HG02970 (cell line): ENCODE data around the gene FCN2.

Experiments used
- ATAC-seq: cut with Tn5 transposase; IDR thresholded peaks from one replicate; pipeline ENCODE4 v1.9.1; 2021; ENCODE audit warnings: mild to moderate bottlenecking, moderate library complexity, moderate number of reproducible peaks; ENCODE audit not compliant: unreplicated experiment, low FRiP score

The FCN2 gene

GRCh38 chr9:134899818-134900217, 19.2 kb downstream of the FCN2 start:
- ATAC-seq: no peak

- no peak for ATAC-seq
Observed at GRCh38 chr9:134902936-134903335, 22.3 kb downstream of the FCN2 start.

GRCh38 chr9:134908524-134909309, 28.1 kb downstream of the FCN2 start:
- no peak for ATAC-seq

- ATAC-seq: no peak
Observed at GRCh38 chr9:134909511-134910481, 29.2 kb downstream of the FCN2 start.

- ATAC-seq: no peak
Observed at GRCh38 chr9:134912126-134912840, 31.7 kb downstream of the FCN2 start.

- no peak for ATAC-seq
Observed at GRCh38 chr9:134913041-134913712, 32.6 kb downstream of the FCN2 start.

- no peak for ATAC-seq
Observed at GRCh38 chr9:134913713-134914500, 33.3 kb downstream of the FCN2 start.

GRCh38 chr9:134914501-134914834, 33.9 kb downstream of the FCN2 start:
- no peak for ATAC-seq

GRCh38 chr9:134915046-134915985, 34.7 kb downstream of the FCN2 start:
- no peak for ATAC-seq

- ATAC-seq: no peak
Observed at GRCh38 chr9:134916161-134916665, 35.6 kb downstream of the FCN2 start.

GRCh38 chr9:134917431-134918373, 37.1 kb downstream of the FCN2 start, which contains the start of gene FCN1:
FCN1 (minus strand) TSS chr9:134917912; CDS start chr9:134917871, 41 bp downstream.
- no peak for ATAC-seq

GRCh38 chr9:134918646-134919045, 38.0 kb downstream of the FCN2 start:
- no peak for ATAC-seq

- no peak for ATAC-seq
Observed at GRCh38 chr9:134919303-134919702, 38.7 kb downstream of the FCN2 start.

GRCh38 chr9:134922066-134922931, 41.7 kb downstream of the FCN2 start:
- no peak for ATAC-seq

- no peak for ATAC-seq
Observed at GRCh38 chr9:134922932-134923240, 42.3 kb downstream of the FCN2 start.

GRCh38 chr9:134923466-134923865, 42.9 kb downstream of the FCN2 start:
- no peak for ATAC-seq
